Pons (tissue), 1 donor: ENCODE data around the gene PTBP2.

Experiments
- DNase-seq: peaks from one replicate; pipeline ENCODE4 v3.0.0-alpha.2; 2016; ENCODE audit warnings: low spot score

PTBP2 gene

GRCh38 chr1:96820671-96821070 lies 99.1 kb downstream of the PTBP2 start:
- DNase-seq = no peak

DNA sequence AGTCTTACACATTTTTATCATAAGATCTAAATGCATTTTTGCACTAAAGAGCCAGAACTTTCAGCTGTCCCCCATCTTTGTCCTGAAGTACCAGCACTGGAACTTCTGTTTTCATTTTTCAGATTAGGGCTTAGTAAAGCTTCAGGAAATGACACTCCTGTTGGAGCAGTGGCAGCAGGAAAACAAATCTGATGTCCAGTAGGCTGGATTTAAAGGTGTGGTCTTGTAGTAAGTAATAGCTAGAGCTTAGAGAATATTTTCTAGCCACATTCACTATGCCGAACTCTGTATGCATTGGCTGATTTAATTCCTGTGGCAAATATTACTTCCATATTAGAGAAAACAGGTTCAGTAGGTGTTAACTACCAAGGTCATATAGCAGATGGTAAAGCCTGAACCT lies 103.6 kb downstream of the PTBP2 start:
- DNase-seq = no peak

- DNase-seq = no peak
Observed at GRCh38 chr1:96825950-96826576, 104.5 kb downstream of the PTBP2 start.

- peak; percentile 68 for DNase-seq
Observed at GRCh38 chr1:96833376-96833775, 111.8 kb downstream of the PTBP2 start.

DNA sequence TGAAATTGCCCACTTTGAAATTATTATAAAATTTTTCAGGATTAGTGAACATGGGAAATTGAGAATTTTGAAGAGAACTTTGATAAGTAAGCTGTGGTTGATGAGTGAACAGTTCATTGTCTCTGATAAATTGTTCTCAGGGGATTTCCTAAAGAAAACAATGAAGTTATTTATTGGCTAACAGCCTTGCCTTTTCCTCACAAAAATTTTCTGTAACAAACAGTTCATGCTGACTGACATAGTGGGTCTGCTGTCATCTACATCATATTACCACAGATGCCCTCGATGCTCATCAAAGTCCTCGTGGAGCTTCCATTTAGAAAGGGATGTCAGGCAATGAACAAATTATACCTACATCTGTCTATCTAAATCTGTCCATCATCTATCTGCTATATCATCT lies 113.4 kb downstream of the PTBP2 start:
- DNase-seq = no peak

DNA sequence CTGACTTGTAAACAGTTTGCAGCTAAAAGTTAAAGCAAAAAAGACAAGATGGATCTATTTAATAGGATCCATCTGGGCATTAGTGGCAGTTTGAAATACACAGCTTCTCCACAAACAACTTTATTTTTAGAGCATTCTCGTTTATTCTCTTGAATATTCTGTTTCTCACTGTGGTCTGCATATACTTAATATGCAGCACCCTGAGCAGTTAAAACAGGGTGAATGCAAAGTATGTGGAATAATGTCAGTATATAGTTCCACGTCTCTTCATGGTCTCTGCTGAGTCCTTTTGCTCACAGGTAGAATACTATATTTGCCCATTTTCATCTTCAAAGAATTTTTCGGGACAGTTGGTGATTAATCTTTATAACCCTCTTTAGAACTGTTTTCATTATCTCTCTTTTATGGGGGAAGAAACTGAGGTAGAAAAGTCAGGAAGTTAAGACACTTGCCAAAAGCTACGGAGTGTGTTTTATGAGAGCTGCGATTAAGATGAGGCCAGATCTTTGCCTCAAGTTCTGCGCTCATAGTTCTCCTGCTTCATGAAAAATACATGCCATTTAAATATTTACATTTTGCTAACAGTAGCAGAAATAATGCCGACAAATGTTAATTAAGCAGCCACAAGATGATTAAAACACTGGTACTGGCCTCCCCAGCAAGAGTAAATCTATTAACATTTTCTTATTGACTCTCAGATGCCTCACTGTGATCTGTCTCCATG lies 115.6 kb downstream of the PTBP2 start:
- no peak for DNase-seq

GRCh38 chr1:96837781-96838216 lies 116.2 kb downstream of the PTBP2 start:
- no peak for DNase-seq

GRCh38 chr1:96840396-96840795 lies 118.8 kb downstream of the PTBP2 start:
- no peak for DNase-seq

DNA sequence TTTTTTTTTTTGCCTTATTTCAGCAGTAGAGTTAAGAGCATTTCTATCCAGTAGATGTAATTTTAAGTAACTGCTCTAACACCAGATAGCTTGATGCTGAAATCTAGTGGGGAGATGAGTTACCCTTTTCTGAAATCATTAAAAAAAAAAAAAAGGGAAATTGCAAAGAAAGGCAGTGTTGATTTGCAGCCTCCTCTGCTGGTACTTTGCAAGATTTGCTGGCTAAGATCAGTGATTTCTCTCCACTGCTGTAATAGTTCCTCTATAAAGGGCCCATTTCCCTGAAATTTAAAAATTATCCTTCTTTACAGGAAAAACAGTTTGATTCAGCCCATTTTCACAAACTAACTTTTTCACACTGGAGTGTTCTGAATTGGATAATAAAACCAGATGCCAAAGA lies 120.6 kb downstream of the PTBP2 start:
- DNase-seq = no peak

- peak; percentile 33 for DNase-seq
Observed at GRCh38 chr1:96843196-96843595, 121.6 kb downstream of the PTBP2 start.

GRCh38 chr1:96843601-96844000 lies 122.0 kb downstream of the PTBP2 start:
- DNase-seq = no peak

GRCh38 chr1:96845464-96845863 lies 123.9 kb downstream of the PTBP2 start:
- peak; percentile 17 for DNase-seq

GRCh38 chr1:96861836-96862235 lies 140.3 kb downstream of the PTBP2 start:
- DNase-seq = no peak

- no peak for DNase-seq
Observed at GRCh38 chr1:96863449-96863848, 141.9 kb downstream of the PTBP2 start.
